NCI-H187 treated with DMSO at 0.1 percent for 48 hours (cell line): Measurements from ENCODE around the gene SKP1.
"Not testable (repeated sequence)": the region's sequence is repeated elsewhere in the genome, so short reads cannot be mapped to it uniquely, and the experiment has no call there.

ENCODE experiments used
- DNase-seq: peaks from one replicate; lab custom pipeline; 2025; lab: John Stamatoyannopoulos, UW

The SKP1 gene

GRCh38 chr5:134176511-134177368 is at the start of gene SKP1:
SKP1 (minus strand) TSS chr5:134176950; CDS start chr5:134174022, 2,928 bp downstream.
- DNase-seq: no peak

- peak; percentile 85 for DNase-seq
Observed at GRCh38 chr5:134225780-134226440, 49.2 kb upstream of the SKP1 start, which contains the start of gene PPP2CA. PPP2CA (minus strand) TSS chr5:134226073; CDS start chr5:134225861, 212 bp downstream.

GRCh38 chr5:134224888-134225779 is 48.4 kb upstream of the SKP1 start:
- no peak for DNase-seq

GRCh38 chr5:134223406-134224248 is 46.9 kb upstream of the SKP1 start:
- no peak for DNase-seq

- not testable (repeated sequence) for DNase-seq
Observed at GRCh38 chr5:134221690-134222089, 44.9 kb upstream of the SKP1 start.

GRCh38 chr5:134215757-134216156 is 39.0 kb upstream of the SKP1 start:
- no peak for DNase-seq

GRCh38 chr5:134211263-134212031 is 34.7 kb upstream of the SKP1 start:
- DNase-seq: not testable (repeated sequence)

GRCh38 chr5:134209477-134210245 is 32.9 kb upstream of the SKP1 start:
- DNase-seq: no peak

- no peak for DNase-seq
Observed at GRCh38 chr5:134207696-134208095, 30.9 kb upstream of the SKP1 start.

GRCh38 chr5:134206627-134207160 is 29.9 kb upstream of the SKP1 start:
- DNase-seq: no peak

GRCh38 chr5:134204575-134204974 is 27.8 kb upstream of the SKP1 start:
- no peak for DNase-seq

- no peak for DNase-seq
Observed at GRCh38 chr5:134203630-134204029, 26.9 kb upstream of the SKP1 start.

GRCh38 chr5:134195666-134196065 is 18.9 kb upstream of the SKP1 start:
- DNase-seq: no peak

GRCh38 chr5:134189031-134189430 is 12.3 kb upstream of the SKP1 start:
- DNase-seq: no peak

- no peak for DNase-seq
Observed at GRCh38 chr5:134188092-134188491, 11.3 kb upstream of the SKP1 start.

GRCh38 chr5:134184155-134185135 is 7.7 kb upstream of the SKP1 start:
- no peak for DNase-seq

- DNase-seq: no peak
Observed at GRCh38 chr5:134183481-134183880, 6.7 kb upstream of the SKP1 start.

- DNase-seq: no peak
Observed at GRCh38 chr5:134178096-134178419, 1.3 kb upstream of the SKP1 start.
